CD4-positive, alpha-beta T cell (primary cell): ENCODE data around the gene TEX9. TPM values are rescaled to one million over a fixed set of nuclear protein-coding genes. Genes with fewer than 3 reads are reported as not detected.

Experiments used
- ATAC-seq: fragments of 200-7000 bp; cut with Tn5 transposase; one replicate; pipeline ENCODE4 v1.10.0; 2022; ENCODE audit warnings: mild to moderate bottlenecking; ENCODE audit not compliant: poor library complexity
- CTCF ChIA-PET: fragments of 350-600 bp; sonication (Branson Sonifier 250); formaldehyde crosslinking; loops from one replicate; lab custom pipeline; 2021; ENCODE audit warnings: antibody characterized with exemption, inconsistent platforms; lab: Charles Lee
- POLR2A ChIA-PET: fragments of 350-600 bp; sonication (Branson Sonifier 250); formaldehyde crosslinking; loops from one replicate; lab custom pipeline; 2021; ENCODE audit warnings: antibody characterized with exemption, inconsistent platforms; lab: Charles Lee
- DNase-seq, 14 experiments: peaks; one replicate each; pipeline ENCODE4 v3.0.0-alpha.2; 2013 to 2020; ENCODE audit warnings: mixed read lengths in 2 of 14
- H3K27ac ChIP-seq, 2 donors: one replicate each; pipeline versions ENCODE4 v1.5.1 to v1.7.0; 2013; ENCODE audit warnings: low read length in 2 of 2, low read depth in 1 of 2, mild to moderate bottlenecking in 1 of 2
- H3K27me3 ChIP-seq, 2 experiments: 1 replicate in 1 of 2; 2 replicates in 1 of 2; pipeline versions ENCODE4 v1.6.1 to v1.7.0; 2013; ENCODE audit warnings: low read length in 2 of 2, control low read depth in 1 of 2, mild to moderate bottlenecking in 1 of 2, moderate library complexity in 1 of 2; ENCODE audit not compliant: insufficient read depth in 2 of 2, control insufficient read depth in 1 of 2
- H3K36me3 ChIP-seq: one replicate; pipeline ENCODE4 v1.6.1; 2013; ENCODE audit warnings: low read length, control low read depth; ENCODE audit not compliant: insufficient read depth
- H3K4me1 ChIP-seq: one replicate; pipeline ENCODE4 v1.6.1; 2013; ENCODE audit warnings: low read length, control low read depth; ENCODE audit not compliant: insufficient read depth
- H3K4me3 ChIP-seq: one replicate; pipeline ENCODE4 v1.5.1; 2013; ENCODE audit warnings: mild to moderate bottlenecking, low read length, moderate library complexity
- H3K9me3 ChIP-seq, 2 experiments: 1 replicate in 1 of 2; 2 replicates in 1 of 2; pipeline versions ENCODE4 v1.6.1 to v1.7.0; 2013; ENCODE audit warnings: low read length in 2 of 2, mild to moderate bottlenecking in 2 of 2, control low read depth in 1 of 2, moderate library complexity in 1 of 2; ENCODE audit not compliant: control insufficient read depth in 1 of 2, insufficient read depth in 1 of 2
- H3K27ac Mint-ChIP-seq: one replicate; pipeline ENCODE4 v1.8.0; 2020; ENCODE audit warnings: mixed read lengths
- H3K27me3 Mint-ChIP-seq: one replicate; pipeline ENCODE4 v1.8.0; 2021; ENCODE audit warnings: mixed read lengths
- H3K36me3 Mint-ChIP-seq: one replicate; pipeline ENCODE4 v1.8.0; 2021; ENCODE audit warnings: low read depth, mixed read lengths
- H3K4me1 Mint-ChIP-seq: one replicate; pipeline ENCODE4 v1.8.0; 2021; ENCODE audit warnings: low read depth, mixed read lengths
- H3K4me3 Mint-ChIP-seq: one replicate; pipeline ENCODE4 v1.8.0; 2020; ENCODE audit warnings: mild to moderate bottlenecking, mixed read lengths
- H3K9me3 Mint-ChIP-seq: one replicate; pipeline ENCODE4 v1.8.0; 2020; ENCODE audit warnings: mixed read lengths
- CTCF ChIP-seq: fragments of 200-600 bp; IDR thresholded peaks from one replicate; pipeline ENCODE4 v1.8.0; 2022; ENCODE audit warnings: antibody characterized with exemption, mild to moderate bottlenecking
- intact Hi-C, 2 experiments: fragments of 100-400 bp; cut with DNase I in 1 of 2; cut with micrococcal nuclease in 1 of 2; formaldehyde crosslinking; loops; one replicate each; pipeline versions ENCODE4 v1.15.1 to v1.9.0; 2023 to 2025; cut with DNase I, micrococcal nuclease
- total RNA-seq, 174 experiments: library from RNA in 2 of 174; stranded (reverse) in 2 of 174; gene quantifications; one replicate each; pipeline ENCODE4 v1.2.3 and lab custom pipeline; 2021 to 2026

Gene TEX9
- total RNA-seq, 2 experiments from 2014 or later = 1.3 to 1.6 TPM

- DNase-seq (no peak), ATAC-seq (no peak)
- Mint-ChIP-seq H3K27ac (no peak overlapping the region), H3K4me1 (no peaks in the 10 kb centered on the region), H3K27me3 (peaks cover 23% of the 10 kb centered on the region), H3K36me3 (no peaks in the 10 kb centered on the region), H3K4me3 (no peak overlapping the region), H3K9me3 (no peaks in the 10 kb centered on the region)
- H3K4me3 ChIP-seq = no peak overlapping the region
- peaks cover 0 to 2% of the 10 kb centered on the region in 2 experiments for H3K27me3 ChIP-seq
- H3K36me3 ChIP-seq = no peaks in the 10 kb centered on the region
- H3K4me1 ChIP-seq = no peaks in the 10 kb centered on the region
- intact Hi-C loops = no loop called here
- H3K27ac ChIP-seq = no peak overlapping the region
- no peaks in the 10 kb centered on the region for H3K9me3 ChIP-seq
- ChIA-PET CTCF (interaction anchor here (1.1 kb wide), 1 partner anchor 13 kb away, joined by 3 read pairs; no protein-coding TSS in a partner anchor), POLR2A (no interaction called here)
- no peak for TF ChIP-seq CTCF
These were observed 93.9 kb downstream of the TEX9 start for GRCh38 chr15:56459096-56459495.

- intact Hi-C loops = no loop called here
These were observed 94.8 kb downstream of the TEX9 start for GRCh38 chr15:56460071-56460470.

GRCh38 chr15:56460947-56461346 is 95.7 kb downstream of the TEX9 start:
- Histone ChIP-seq H3K27me3 (peaks cover 8 to 14% of the 10 kb centered on the region in 2 experiments), H3K4me3 (no peak overlapping the region), H3K27ac (no peak overlapping the region), H3K9me3 (no peaks in the 10 kb centered on the region), H3K36me3 (no peaks in the 10 kb centered on the region), H3K4me1 (peaks cover 11% of the 10 kb centered on the region)
- H3K27ac Mint-ChIP-seq = no peak overlapping the region
- no peak for TF ChIP-seq CTCF
- POLR2A ChIA-PET = no interaction called here
- intact Hi-C loops = no loop called here
- no peak for ATAC-seq
- H3K4me3 Mint-ChIP-seq = no peak overlapping the region
- no peaks in the 10 kb centered on the region for H3K36me3 Mint-ChIP-seq
- CTCF ChIA-PET = no interaction called here
- no peak for DNase-seq
- peaks cover 33% of the 10 kb centered on the region for H3K27me3 Mint-ChIP-seq
- no peaks in the 10 kb centered on the region for H3K9me3 Mint-ChIP-seq
- peaks cover 17% of the 10 kb centered on the region for H3K4me1 Mint-ChIP-seq

More at GRCh38 chr15:56460071-56460470, 94.8 kb downstream of the TEX9 start:
- Mint-ChIP-seq H3K4me1 (peaks cover 9% of the 10 kb centered on the region), H3K27ac (no peak overlapping the region), H3K27me3 (peaks cover 28% of the 10 kb centered on the region), H3K4me3 (no peak overlapping the region), H3K36me3 (no peaks in the 10 kb centered on the region), H3K9me3 (no peaks in the 10 kb centered on the region)
- no peaks in the 10 kb centered on the region for H3K36me3 ChIP-seq
- H3K9me3 ChIP-seq = no peaks in the 10 kb centered on the region
- DNase-seq = no peak
- no peak overlapping the region for H3K27ac ChIP-seq
- TF ChIP-seq CTCF = no peak
- peaks cover 8% of the 10 kb centered on the region for H3K4me1 ChIP-seq
- H3K27me3 ChIP-seq = peaks cover 5 to 11% of the 10 kb centered on the region in 2 experiments
- CTCF ChIA-PET = no interaction called here
- no peak overlapping the region for H3K4me3 ChIP-seq
- no peak for ATAC-seq
- POLR2A ChIA-PET = no interaction called here
